Ascending aorta (tissue), 2 donors: ENCODE data around the gene DDX6. TPM values are rescaled to one million over a fixed set of nuclear protein-coding genes. Genes with fewer than 3 reads are reported as not detected.
"Not testable (repeated sequence)": the region's sequence is repeated elsewhere in the genome, so short reads cannot be mapped to it uniquely, and the experiment has no call there.

Source experiments
- DNase-seq, 2 donors: peaks; one replicate each; pipeline ENCODE4 v3.0.0-alpha.2; 2019; ENCODE audit warnings: low spot score in 2 of 2
- H3K27ac ChIP-seq, 2 donors: fragments of 200-600 bp; sonication (generic); one replicate each; pipeline ENCODE4 v1.5.1; 2016 to 2017; ENCODE audit warnings: mild to moderate bottlenecking in 1 of 2
- H3K27me3 ChIP-seq: fragments of 200-600 bp; sonication (generic); one replicate; pipeline ENCODE4 v1.5.1; 2017
- H3K36me3 ChIP-seq, 2 donors: fragments of 200-600 bp; sonication (generic); one replicate each; pipeline ENCODE4 v1.5.1; 2016
- H3K4me1 ChIP-seq, 2 donors: fragments of 200-600 bp; sonication (generic); one replicate each; pipeline ENCODE4 v1.5.1; 2016 to 2017; ENCODE audit warnings: mild to moderate bottlenecking in 1 of 2
- H3K4me3 ChIP-seq, 2 donors: fragments of 200-600 bp; sonication (generic); one replicate each; pipeline ENCODE4 v1.5.1; 2016 to 2017; ENCODE audit warnings: mild to moderate bottlenecking in 1 of 2
- H3K9me3 ChIP-seq, 2 donors: fragments of 200-600 bp; sonication (generic); one replicate each; pipeline ENCODE4 v1.5.1; 2016
- intact Hi-C: fragments of 100-400 bp; cut with DNase I; formaldehyde crosslinking; loops from one replicate; pipeline ENCODE4 v1.15.1; 2023
- total RNA-seq: library from RNA; depleted of rRNA; stranded (reverse); fragments of >200 nt; gene quantifications from one replicate; pipeline ENCODE4 v1.1.0, GENCODE V29; 2016
- TF ChIP-seq, protein P1 (sequence below), 3 experiments: fragments of 200-600 bp in 2 of 3; fragments of 450-650 bp in 1 of 3; sonication (generic) in 2 of 3; IDR thresholded peaks; one replicate each; pipeline ENCODE4 v1.5.1; 2016 to 2019; ENCODE audit warnings: antibody characterized with exemption in 3 of 3, mild to moderate bottlenecking in 1 of 3, moderate library complexity in 1 of 3

DDX6 gene
- total RNA-seq, 1 donor from 2014 or later: 25.9 TPM

DNA sequence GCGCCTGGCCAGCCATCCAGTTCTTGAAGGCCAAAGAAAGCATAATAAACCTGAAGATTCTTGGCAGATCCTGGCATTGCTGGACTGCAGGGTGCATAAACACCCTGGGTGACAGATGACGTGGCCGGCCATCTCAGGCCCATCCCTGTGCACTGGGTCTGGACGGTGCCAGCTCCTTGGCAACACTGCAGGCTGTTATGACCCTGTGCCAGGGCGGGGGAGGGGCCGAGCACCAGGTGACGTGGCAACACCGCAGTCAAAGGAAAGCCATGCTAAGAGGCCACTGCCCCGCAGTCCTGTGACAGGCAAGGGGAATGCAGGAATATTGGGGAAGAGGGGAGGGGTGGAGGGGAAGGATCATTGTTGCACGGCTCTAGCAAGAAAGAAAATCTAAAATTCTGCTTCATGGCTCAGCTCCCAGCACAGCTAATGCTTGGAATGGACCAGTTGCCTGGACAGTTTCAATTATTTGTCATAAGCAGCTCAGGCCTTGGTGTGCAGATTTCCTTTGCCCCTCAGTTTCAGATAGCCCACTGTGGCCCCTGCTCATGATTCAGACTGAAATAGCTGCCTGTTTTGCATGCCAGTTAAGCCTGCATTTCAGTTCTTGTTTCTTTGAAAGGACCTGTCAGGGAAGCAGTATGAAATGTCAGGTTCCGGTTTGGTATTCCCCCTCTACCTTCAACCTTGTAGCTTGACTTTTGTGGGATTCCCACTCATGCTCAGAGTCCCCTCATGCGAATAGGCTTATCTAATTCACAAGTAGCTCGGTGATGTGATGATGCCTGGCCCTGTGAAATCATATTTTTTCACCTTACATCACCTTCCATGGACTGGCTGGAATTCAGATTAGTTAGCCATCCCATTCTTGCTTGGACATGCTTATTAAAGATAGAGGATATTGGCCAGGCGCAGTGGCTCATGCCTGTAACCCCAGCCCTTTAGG lies 29.7 kb upstream of the DDX6 start:
- Histone ChIP-seq H3K9me3 (no peaks in the 10 kb centered on the region), H3K4me1 (peaks cover 0 to 8% of the 10 kb centered on the region in 2 donors), H3K27ac (peak overlapping the region; percentile 56 to 66), H3K36me3 (no peaks in the 10 kb centered on the region), H3K4me3 (no peak overlapping the region), H3K27me3 (no peaks in the 10 kb centered on the region)
- intact Hi-C loops: loop anchor here (1.0 to 5.0 kb wide), 3 partner anchors 20 to 52 kb away; no protein-coding TSS in a partner anchor
- TF ChIP-seq, protein P1, sequence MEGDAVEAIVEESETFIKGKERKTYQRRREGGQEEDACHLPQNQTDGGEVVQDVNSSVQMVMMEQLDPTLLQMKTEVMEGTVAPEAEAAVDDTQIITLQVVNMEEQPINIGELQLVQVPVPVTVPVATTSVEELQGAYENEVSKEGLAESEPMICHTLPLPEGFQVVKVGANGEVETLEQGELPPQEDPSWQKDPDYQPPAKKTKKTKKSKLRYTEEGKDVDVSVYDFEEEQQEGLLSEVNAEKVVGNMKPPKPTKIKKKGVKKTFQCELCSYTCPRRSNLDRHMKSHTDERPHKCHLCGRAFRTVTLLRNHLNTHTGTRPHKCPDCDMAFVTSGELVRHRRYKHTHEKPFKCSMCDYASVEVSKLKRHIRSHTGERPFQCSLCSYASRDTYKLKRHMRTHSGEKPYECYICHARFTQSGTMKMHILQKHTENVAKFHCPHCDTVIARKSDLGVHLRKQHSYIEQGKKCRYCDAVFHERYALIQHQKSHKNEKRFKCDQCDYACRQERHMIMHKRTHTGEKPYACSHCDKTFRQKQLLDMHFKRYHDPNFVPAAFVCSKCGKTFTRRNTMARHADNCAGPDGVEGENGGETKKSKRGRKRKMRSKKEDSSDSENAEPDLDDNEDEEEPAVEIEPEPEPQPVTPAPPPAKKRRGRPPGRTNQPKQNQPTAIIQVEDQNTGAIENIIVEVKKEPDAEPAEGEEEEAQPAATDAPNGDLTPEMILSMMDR (IDR thresholded peaks at IDR 0.05): no peak
- peak; percentile 64 to 95 for DNase-seq

DNA sequence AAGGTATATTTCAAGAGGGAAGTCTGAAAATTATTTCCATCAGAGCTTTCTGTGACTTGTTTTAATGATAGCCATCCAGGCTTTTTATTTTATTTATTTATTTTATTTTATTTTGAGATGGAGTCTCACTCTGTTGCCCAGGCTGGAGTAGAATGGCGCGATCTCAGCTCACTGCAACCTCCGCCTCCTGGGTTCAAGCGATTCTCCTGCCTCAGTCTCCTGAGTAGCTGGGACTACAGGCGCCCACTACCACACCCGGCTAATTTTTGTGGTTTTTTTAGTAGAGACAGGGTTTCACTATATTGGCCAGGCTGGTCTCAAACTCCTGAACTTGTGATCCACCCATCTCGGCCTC lies 29.0 kb upstream of the DDX6 start:
- H3K9me3 ChIP-seq, H3K27me3 ChIP-seq, DNase-seq, H3K4me1 ChIP-seq, H3K4me3 ChIP-seq, H3K36me3 ChIP-seq: not testable (repeated sequence)
- peak overlapping the region; percentile 46 to 56 for H3K27ac ChIP-seq
- intact Hi-C loops: loop anchor here (1.0 to 5.0 kb wide), 3 partner anchors 21 to 52 kb away; no protein-coding TSS in a partner anchor

DNA sequence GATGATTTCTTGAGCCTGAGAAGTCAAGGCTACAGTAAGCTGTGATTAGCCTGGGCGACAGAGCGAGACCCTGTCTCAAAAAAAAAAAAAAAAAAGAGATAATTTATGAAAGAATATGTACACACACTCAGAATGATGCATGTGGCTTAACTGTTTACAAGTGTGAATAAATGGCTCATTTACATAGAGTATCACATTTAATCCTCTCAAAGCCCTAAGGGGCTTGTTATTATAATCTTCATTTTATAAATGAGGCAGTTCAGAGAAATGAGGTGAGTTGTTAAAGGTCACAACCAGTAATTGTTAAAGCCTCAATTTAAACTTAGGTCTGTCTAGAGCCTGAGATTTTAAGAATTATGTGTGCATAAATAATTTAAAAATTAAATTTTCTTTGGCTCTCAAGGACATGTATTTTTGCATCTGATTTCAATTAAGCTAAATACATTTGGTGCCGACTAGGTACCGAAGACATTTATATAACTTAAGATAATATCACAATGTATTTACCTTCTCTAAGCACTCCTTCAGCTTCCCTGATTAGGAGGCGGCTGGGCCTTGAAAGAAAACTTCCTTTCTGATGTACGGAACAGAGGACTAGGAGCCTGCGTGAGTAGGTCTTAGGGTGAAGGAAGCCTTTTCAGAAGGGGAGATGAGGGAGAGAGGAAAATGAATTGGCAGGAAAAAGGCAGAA lies 28.5 kb upstream of the DDX6 start:
- Histone ChIP-seq H3K27ac (peak overlapping the region; percentile 46 to 56), H3K4me1 (peaks cover 0 to 8% of the 10 kb centered on the region in 2 donors), H3K36me3 (no peaks in the 10 kb centered on the region), H3K27me3 (no peaks in the 10 kb centered on the region), H3K4me3 (no peak overlapping the region), H3K9me3 (no peaks in the 10 kb centered on the region)
- intact Hi-C loops: loop anchor here (1.0 to 5.0 kb wide), 3 partner anchors 21 to 53 kb away; no protein-coding TSS in a partner anchor
- TF ChIP-seq, protein P1 (IDR thresholded peaks at IDR 0.05): no peak
- DNase-seq: peak in 1 of 2 donors; percentile 54

DNA sequence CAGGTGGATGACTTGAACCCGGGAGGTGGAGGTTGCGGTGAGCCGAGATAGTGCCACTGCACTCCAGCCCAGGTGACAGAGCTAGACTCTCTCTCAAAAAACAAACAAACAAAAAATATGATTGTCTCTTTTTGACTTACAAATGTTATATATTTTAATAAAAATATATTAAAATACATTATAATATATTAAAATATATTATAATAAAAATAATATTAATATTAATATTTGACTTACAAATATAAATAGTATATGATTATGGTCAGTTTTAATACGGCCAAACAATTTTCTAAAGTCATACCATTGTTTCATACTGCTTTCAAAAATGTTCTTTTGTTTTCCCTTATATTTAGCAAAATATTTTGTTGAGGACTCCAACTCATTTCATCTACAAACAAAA lies 27.2 kb upstream of the DDX6 start:
- H3K4me3 ChIP-seq: no peak overlapping the region
- no peaks in the 10 kb centered on the region for H3K27me3 ChIP-seq
- H3K27ac ChIP-seq: no peak overlapping the region
- H3K36me3 ChIP-seq: no peaks in the 10 kb centered on the region
- no peak for DNase-seq
- H3K4me1 ChIP-seq: peaks cover 0 to 8% of the 10 kb centered on the region in 2 donors
- TF ChIP-seq, protein P1 (IDR thresholded peaks at IDR 0.05): no peak
- intact Hi-C loops: no loop called here
- H3K9me3 ChIP-seq: no peaks in the 10 kb centered on the region

DNA sequence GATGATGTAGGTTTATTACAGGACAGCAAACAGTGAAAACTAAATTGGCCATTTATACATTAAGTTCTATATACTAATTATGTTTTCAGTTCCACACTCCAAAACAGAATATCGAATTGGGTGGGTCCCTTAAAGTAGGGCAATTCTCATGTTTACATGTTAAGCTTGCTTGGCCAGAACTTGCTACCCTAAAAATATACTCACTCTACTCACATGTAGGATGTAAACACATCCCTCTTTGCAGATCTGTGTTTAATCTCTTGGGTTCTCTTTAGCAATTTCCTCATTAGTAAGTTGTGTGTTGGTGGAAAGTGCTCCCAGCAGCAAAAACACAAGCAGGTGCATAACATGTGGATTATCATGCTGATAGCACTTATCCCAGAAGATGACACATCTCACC lies 22.6 kb upstream of the DDX6 start:
- Histone ChIP-seq H3K36me3 (no peaks in the 10 kb centered on the region), H3K4me1 (no peaks in the 10 kb centered on the region), H3K4me3 (no peak overlapping the region), H3K27ac (no peak overlapping the region), H3K9me3 (no peaks in the 10 kb centered on the region), H3K27me3 (no peaks in the 10 kb centered on the region)
- intact Hi-C loops: no loop called here
- DNase-seq: no peak
- TF ChIP-seq, protein P1 (IDR thresholded peaks at IDR 0.05): no peak

DNA sequence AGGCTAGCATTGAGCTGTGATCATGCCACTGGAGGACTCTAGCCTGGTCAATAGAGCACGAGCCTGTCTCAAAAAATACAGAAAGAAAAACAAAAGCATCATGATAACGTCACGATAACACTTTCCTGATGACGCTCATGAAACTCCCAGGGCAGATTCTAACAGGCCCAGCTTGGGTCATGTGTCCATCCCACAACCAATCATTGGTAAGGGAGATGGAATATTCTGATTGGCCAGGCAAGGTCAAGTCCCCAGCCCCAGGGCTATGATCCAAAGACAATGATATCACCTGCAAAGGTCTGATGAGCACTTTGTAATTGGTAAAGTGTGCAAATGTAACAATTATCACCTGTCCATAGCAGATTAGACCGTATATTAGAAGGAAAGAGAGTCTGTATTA lies 21.5 kb upstream of the DDX6 start:
- no peak for DNase-seq

More for the DNA sequence above, 21.5 kb upstream of the DDX6 start:
- no peaks in the 10 kb centered on the region for H3K4me1 ChIP-seq
- intact Hi-C loops: no loop called here
- no peak overlapping the region for H3K4me3 ChIP-seq
- no peaks in the 10 kb centered on the region for H3K27me3 ChIP-seq
- no peaks in the 10 kb centered on the region for H3K36me3 ChIP-seq
- H3K9me3 ChIP-seq: no peaks in the 10 kb centered on the region
- H3K27ac ChIP-seq: no peak overlapping the region
- TF ChIP-seq, protein P1 (IDR thresholded peaks at IDR 0.05): no peak
